Common myeloid progenitor, CD34-positive (primary cell): ENCODE measurements around the gene SLC41A2.
"Not testable (repeated sequence)": the region's sequence is repeated elsewhere in the genome, so short reads cannot be mapped to it uniquely, and the experiment has no call there.

Experiments
- CTCF ChIA-PET: fragments of 350-600 bp; sonication (Branson Sonifier 250); formaldehyde crosslinking; loops from one replicate; lab custom pipeline; 2021; ENCODE audit warnings: antibody characterized with exemption; lab: Charles Lee
- POLR2A ChIA-PET: fragments of 350-600 bp; sonication (Branson Sonifier 250); formaldehyde crosslinking; loops from one replicate; lab custom pipeline; 2021; ENCODE audit warnings: antibody characterized with exemption; lab: Charles Lee
- DNase-seq, 3 donors: peaks; one replicate each; pipeline versions ENCODE4 v3.0.0 to v3.0.0-alpha.2; 2013
- H3K27ac ChIP-seq, 2 experiments: 1 replicate in 1 of 2; 2 replicates in 1 of 2; pipeline ENCODE4 v1.7.0; 2013; ENCODE audit warnings: inconsistent platforms in 2 of 2, low read length in 2 of 2, mild to moderate bottlenecking in 2 of 2, low read depth in 1 of 2, moderate library complexity in 1 of 2; ENCODE audit not compliant: severe bottlenecking in 2 of 2, insufficient read depth in 1 of 2, poor library complexity in 1 of 2
- H3K27me3 ChIP-seq, 5 experiments: replicated peaks in 2 of 5; 1 replicate in 3 of 5; 2 replicates in 2 of 5; pipeline versions ENCODE4 v1.6.1 to v1.7.0; 2013; ENCODE audit warnings: low read length in 4 of 5, mild to moderate bottlenecking in 2 of 5, moderate library complexity in 2 of 5, inconsistent platforms in 1 of 5; ENCODE audit not compliant: insufficient read depth in 5 of 5, control insufficient read depth in 4 of 5
- H3K36me3 ChIP-seq, 4 experiments: 1 replicate in 2 of 4; 2 replicates in 2 of 4; pipeline versions ENCODE4 v1.6.1 to v1.7.0; 2013; ENCODE audit warnings: low read length in 3 of 4, control low read depth in 1 of 4, mild to moderate bottlenecking in 1 of 4; ENCODE audit not compliant: control insufficient read depth in 4 of 4, insufficient read depth in 4 of 4
- H3K4me1 ChIP-seq, 4 experiments: 1 replicate in 3 of 4; 2 replicates in 1 of 4; pipeline versions ENCODE4 v1.6.1 to v1.7.1; 2013; ENCODE audit warnings: low read length in 3 of 4, mild to moderate bottlenecking in 3 of 4, control low read depth in 1 of 4, inconsistent platforms in 1 of 4, moderate library complexity in 1 of 4; ENCODE audit not compliant: control insufficient read depth in 4 of 4, insufficient read depth in 4 of 4; ENCODE audit errors: control extremely low read depth in 1 of 4
- H3K4me3 ChIP-seq, 7 experiments: 1 replicate in 4 of 7; 2 replicates in 3 of 7; pipeline versions ENCODE4 v1.5.1 to v1.7.0; 2013; ENCODE audit warnings: mild to moderate bottlenecking in 7 of 7, low read length in 6 of 7, moderate library complexity in 6 of 7, inconsistent platforms in 2 of 7, low read depth in 2 of 7, control low read depth in 1 of 7; ENCODE audit not compliant: insufficient read depth in 4 of 7, control insufficient read depth in 1 of 7; ENCODE audit errors: extremely low read depth in 1 of 7
- H3K9me3 ChIP-seq, 5 experiments: 1 replicate in 4 of 5; 2 replicates in 1 of 5; pipeline versions ENCODE4 v1.6.1 to v1.7.1; 2013; ENCODE audit warnings: low read length in 4 of 5, mild to moderate bottlenecking in 2 of 5, inconsistent platforms in 1 of 5, low read depth in 1 of 5, moderate library complexity in 1 of 5; ENCODE audit not compliant: control insufficient read depth in 4 of 5, insufficient read depth in 2 of 5; ENCODE audit errors: control extremely low read depth in 1 of 5
- WGBS: methylation state at CpG from one replicate; pipeline ENCODE4 v1.1.5; 2013; ENCODE audit not compliant: insufficient coverage; 5-methylcytosine and 5-hydroxymethylcytosine counted together

Gene SLC41A2

GRCh38 chr12:104956870-104957718 lies 996 bp downstream of the SLC41A2 start:
- WGBS = 83% methylated on average over 2 of the region's 13 CpGs
- Histone ChIP-seq H3K27me3 (peaks cover 0 to 9% (median 0%) of the 10 kb centered on the region in 5 experiments), H3K27ac (no peak overlapping the region), H3K4me3 (peak overlapping the region; percentile 55 to 86 (median 73)), H3K9me3 (no peaks in the 10 kb centered on the region), H3K36me3 (no peaks in the 10 kb centered on the region), H3K4me1 (peaks cover 0 to 25% (median 13%) of the 10 kb centered on the region in 4 experiments)
- ChIA-PET CTCF (interaction anchor here (1.1 to 1.4 kb wide), 2 partner anchors 10 to 11 kb away, joined by 3 to 5 read pairs; no protein-coding TSS in a partner anchor), POLR2A (no interaction called here)
- DNase-seq = peak in 1 of 3 donors; percentile 22

- H3K27ac ChIP-seq = no peak overlapping the region
- peaks cover 0 to 25% (median 13%) of the 10 kb centered on the region in 4 experiments for H3K4me1 ChIP-seq
- H3K9me3 ChIP-seq = no peaks in the 10 kb centered on the region
- POLR2A ChIA-PET = no interaction called here
- CTCF ChIA-PET = no interaction called here
- H3K36me3 ChIP-seq = no peaks in the 10 kb centered on the region
- WGBS = no CpG with 5 or more reads among the region's 2 CpGs
- H3K27me3 ChIP-seq = peaks cover 0 to 9% (median 0%) of the 10 kb centered on the region in 5 experiments
- no peak for DNase-seq
- H3K4me3 ChIP-seq = no peak overlapping the region
Measured at GRCh38 chr12:104955703-104956102, 2.4 kb downstream of the SLC41A2 start.

DNA sequence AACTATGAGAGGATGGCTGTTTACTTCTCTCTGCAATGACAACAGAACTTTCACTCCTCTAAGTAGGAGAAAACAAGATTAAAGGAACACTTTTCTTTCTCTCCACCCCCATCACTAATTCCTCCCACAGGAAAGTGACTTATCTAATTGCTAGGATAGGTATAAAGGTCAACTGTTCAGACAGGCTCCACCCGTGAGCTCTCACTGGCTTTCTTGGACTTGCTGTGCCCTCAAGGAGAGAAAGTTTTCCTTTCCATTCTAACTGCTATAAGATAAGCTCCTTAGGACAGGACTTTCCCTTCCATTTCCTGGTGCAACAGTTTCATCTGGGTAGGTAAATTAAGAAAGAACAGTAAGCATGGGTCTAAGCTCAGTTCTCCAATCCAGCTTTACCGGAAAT lies 4.8 kb downstream of the SLC41A2 start:
- CTCF ChIA-PET = no interaction called here

GRCh38 chr12:104952816-104953215 lies 5.3 kb downstream of the SLC41A2 start:
- Histone ChIP-seq H3K36me3 (no peaks in the 10 kb centered on the region), H3K4me3 (no peak overlapping the region), H3K4me1 (peaks cover 0 to 9% (median 3%) of the 10 kb centered on the region in 4 experiments), H3K27me3 (peaks cover 0 to 9% (median 0%) of the 10 kb centered on the region in 5 experiments), H3K27ac (no peak overlapping the region), H3K9me3 (no peaks in the 10 kb centered on the region)
- DNase-seq = peak in 1 of 3 donors; percentile 27
- WGBS = no CpG with 5 or more reads among the region's 3 CpGs
- CTCF ChIA-PET = no interaction called here
- POLR2A ChIA-PET = no interaction called here

More for the DNA sequence above, 4.8 kb downstream of the SLC41A2 start:
- Histone ChIP-seq H3K27me3 (peaks cover 0 to 9% (median 0%) of the 10 kb centered on the region in 5 experiments), H3K9me3 (no peaks in the 10 kb centered on the region), H3K4me3 (no peak overlapping the region), H3K27ac (no peak overlapping the region), H3K4me1 (peaks cover 0 to 12% (median 6%) of the 10 kb centered on the region in 4 experiments), H3K36me3 (no peaks in the 10 kb centered on the region)
- POLR2A ChIA-PET = interaction anchor here (0.5 to 0.6 kb wide), 2 partner anchors 21 to 210 kb away, joined by 3 to 4 read pairs; no protein-coding TSS in a partner anchor
- WGBS = 83% methylated on average over 1 of the region's 2 CpGs
- no peak for DNase-seq

GRCh38 chr12:104951759-104952509 lies 6.2 kb downstream of the SLC41A2 start:
- WGBS = 100% methylated on average over 4 of the region's 5 CpGs
- Histone ChIP-seq H3K27me3 (peaks cover 0 to 4% (median 0%) of the 10 kb centered on the region in 5 experiments), H3K4me3 (no peak overlapping the region), H3K36me3 (no peaks in the 10 kb centered on the region), H3K27ac (no peak overlapping the region), H3K9me3 (no peaks in the 10 kb centered on the region), H3K4me1 (no peaks in the 10 kb centered on the region)
- DNase-seq = no peak
- ChIA-PET POLR2A (no interaction called here), CTCF (no interaction called here)

DNA sequence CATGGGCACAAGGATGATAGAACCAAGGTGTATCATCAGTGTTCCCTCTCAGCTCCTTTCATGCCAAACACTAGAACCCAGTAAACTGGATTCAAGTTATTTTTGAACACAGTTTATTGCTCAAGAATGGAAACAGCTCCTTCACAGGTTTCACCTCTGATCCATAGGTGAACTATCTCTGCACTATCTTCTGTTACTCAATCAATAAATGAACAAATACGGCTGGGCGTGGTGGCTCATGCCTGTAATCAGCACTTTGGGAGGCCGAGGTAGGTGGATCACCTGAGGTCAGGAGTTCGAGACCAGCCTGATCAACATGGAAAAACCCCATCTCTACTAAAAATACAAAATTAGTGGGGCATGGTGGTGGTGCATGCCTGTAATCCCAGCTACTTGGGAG lies 9.4 kb downstream of the SLC41A2 start:
- H3K27ac ChIP-seq, H3K36me3 ChIP-seq, DNase-seq, H3K4me1 ChIP-seq, H3K27me3 ChIP-seq, H3K9me3 ChIP-seq, POLR2A ChIA-PET, CTCF ChIA-PET, H3K4me3 ChIP-seq: not testable (repeated sequence)
- WGBS = 90% methylated on average over 3 of the region's 4 CpGs
